Upper lobe of left lung (tissue), 4 donors: Measurements from ENCODE around the gene ASIC4.

ENCODE experiments used
- POLR2A ChIP-seq, 4 donors: fragments of 450-650 bp; IDR thresholded peaks; one replicate each; pipeline ENCODE4 v1.5.1; 2016 to 2017; ENCODE audit warnings: antibody characterized with exemption in 4 of 4, mild to moderate bottlenecking in 2 of 4
- POLR2AphosphoS5 ChIP-seq, 2 donors: sonication (generic); formaldehyde crosslinking; IDR thresholded peaks; one replicate each; pipeline ENCODE4 v1.5.1; 2017; ENCODE audit warnings: antibody characterized with exemption in 2 of 2
- TF ChIP-seq, protein P1 (sequence below), 6 experiments: fragments of 450-650 bp in 4 of 6; fragments of 200-600 bp in 2 of 6; sonication (generic) in 2 of 6; IDR thresholded peaks; one replicate each; pipeline ENCODE4 v1.5.1; 2016 to 2019; ENCODE audit warnings: antibody characterized with exemption in 6 of 6

- TF ChIP-seq, protein P1, sequence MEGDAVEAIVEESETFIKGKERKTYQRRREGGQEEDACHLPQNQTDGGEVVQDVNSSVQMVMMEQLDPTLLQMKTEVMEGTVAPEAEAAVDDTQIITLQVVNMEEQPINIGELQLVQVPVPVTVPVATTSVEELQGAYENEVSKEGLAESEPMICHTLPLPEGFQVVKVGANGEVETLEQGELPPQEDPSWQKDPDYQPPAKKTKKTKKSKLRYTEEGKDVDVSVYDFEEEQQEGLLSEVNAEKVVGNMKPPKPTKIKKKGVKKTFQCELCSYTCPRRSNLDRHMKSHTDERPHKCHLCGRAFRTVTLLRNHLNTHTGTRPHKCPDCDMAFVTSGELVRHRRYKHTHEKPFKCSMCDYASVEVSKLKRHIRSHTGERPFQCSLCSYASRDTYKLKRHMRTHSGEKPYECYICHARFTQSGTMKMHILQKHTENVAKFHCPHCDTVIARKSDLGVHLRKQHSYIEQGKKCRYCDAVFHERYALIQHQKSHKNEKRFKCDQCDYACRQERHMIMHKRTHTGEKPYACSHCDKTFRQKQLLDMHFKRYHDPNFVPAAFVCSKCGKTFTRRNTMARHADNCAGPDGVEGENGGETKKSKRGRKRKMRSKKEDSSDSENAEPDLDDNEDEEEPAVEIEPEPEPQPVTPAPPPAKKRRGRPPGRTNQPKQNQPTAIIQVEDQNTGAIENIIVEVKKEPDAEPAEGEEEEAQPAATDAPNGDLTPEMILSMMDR (IDR thresholded peaks at IDR 0.05) = no peak
- TF ChIP-seq POLR2A (IDR thresholded peaks at IDR 0.05) (no peak), POLR2AphosphoS5 (IDR thresholded peaks at IDR 0.05) (no peak)
Measured at GRCh38 chr2:219538504-219538951, 24.2 kb downstream of the ASIC4 start.
